ENCODE data around the gene KIAA1328.

DNA sequence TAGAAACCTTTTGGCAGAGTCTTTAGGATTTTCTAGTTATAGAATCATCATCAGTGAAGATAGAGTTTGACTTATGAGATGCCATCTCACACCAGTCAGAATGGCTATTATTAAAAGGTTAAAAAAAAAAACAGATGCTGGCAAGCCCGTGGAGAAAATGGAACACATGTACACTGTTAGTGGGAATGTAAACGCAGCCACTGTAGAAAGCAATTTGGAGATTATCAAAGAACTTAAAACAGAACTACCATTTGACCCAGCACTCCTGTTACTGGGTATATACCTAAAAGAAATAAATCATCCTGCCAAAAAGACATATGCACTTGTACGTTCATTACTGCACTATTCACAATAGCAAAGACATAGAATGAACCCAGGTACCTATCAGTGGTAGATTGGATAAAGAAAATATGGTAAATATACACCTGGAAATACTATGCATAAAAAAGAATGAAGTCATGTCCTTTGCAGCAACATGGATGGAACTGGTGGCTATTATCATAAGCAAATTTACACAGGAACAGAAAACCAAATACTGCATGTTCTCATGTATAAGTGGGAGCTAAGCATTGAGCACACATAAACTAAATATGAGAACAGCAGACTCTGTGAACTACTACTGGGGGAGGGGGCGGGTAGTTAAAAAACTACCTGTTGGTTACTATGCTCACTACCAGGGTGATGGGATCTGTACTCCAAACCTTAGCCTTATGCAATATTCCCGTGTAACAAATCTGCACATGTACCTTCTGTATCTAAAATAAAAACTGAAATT, 279.0 kb downstream of the KIAA1328 start:
- TF ChIP-seq CTCF (IDR thresholded peaks at IDR 0.05; ENCODE audit: insufficient read depth, low read length) (no peak), POLR2AphosphoS5 (IDR thresholded peaks at IDR 0.05; ENCODE audit: low read depth) (no peak), GABPA (IDR thresholded peaks at IDR 0.05; ENCODE audit: low read depth) (no peak), SPI1 (IDR thresholded peaks at IDR 0.05; ENCODE audit: borderline replicate concordance, low read depth) (no peak)
- TF ChIP-seq, protein P1, sequence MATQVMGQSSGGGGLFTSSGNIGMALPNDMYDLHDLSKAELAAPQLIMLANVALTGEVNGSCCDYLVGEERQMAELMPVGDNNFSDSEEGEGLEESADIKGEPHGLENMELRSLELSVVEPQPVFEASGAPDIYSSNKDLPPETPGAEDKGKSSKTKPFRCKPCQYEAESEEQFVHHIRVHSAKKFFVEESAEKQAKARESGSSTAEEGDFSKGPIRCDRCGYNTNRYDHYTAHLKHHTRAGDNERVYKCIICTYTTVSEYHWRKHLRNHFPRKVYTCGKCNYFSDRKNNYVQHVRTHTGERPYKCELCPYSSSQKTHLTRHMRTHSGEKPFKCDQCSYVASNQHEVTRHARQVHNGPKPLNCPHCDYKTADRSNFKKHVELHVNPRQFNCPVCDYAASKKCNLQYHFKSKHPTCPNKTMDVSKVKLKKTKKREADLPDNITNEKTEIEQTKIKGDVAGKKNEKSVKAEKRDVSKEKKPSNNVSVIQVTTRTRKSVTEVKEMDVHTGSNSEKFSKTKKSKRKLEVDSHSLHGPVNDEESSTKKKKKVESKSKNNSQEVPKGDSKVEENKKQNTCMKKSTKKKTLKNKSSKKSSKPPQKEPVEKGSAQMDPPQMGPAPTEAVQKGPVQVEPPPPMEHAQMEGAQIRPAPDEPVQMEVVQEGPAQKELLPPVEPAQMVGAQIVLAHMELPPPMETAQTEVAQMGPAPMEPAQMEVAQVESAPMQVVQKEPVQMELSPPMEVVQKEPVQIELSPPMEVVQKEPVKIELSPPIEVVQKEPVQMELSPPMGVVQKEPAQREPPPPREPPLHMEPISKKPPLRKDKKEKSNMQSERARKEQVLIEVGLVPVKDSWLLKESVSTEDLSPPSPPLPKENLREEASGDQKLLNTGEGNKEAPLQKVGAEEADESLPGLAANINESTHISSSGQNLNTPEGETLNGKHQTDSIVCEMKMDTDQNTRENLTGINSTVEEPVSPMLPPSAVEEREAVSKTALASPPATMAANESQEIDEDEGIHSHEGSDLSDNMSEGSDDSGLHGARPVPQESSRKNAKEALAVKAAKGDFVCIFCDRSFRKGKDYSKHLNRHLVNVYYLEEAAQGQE (IDR thresholded peaks at IDR 0.05; ENCODE audit: insufficient replicate concordance, low read depth) = no peak
